GM19397 (cell line): ENCODE results near the gene CAMSAP3.

Source experiments
- ATAC-seq: cut with Tn5 transposase; IDR thresholded peaks from one replicate; pipeline ENCODE4 v1.9.1; 2021; ENCODE audit warnings: mild to moderate bottlenecking, moderate library complexity; ENCODE audit not compliant: unreplicated experiment

CAMSAP3 gene

GRCh38 chr19:7612282-7613274, 16.9 kb downstream of the CAMSAP3 start:
- ATAC-seq, result no peak

GRCh38 chr19:7614859-7615741, 19.4 kb downstream of the CAMSAP3 start:
- ATAC-seq, result no peak

- no peak for ATAC-seq
Observed at GRCh38 chr19:7617172-7617571, 21.5 kb downstream of the CAMSAP3 start.

GRCh38 chr19:7617735-7618134, 22.1 kb downstream of the CAMSAP3 start:
- ATAC-seq, result no peak

- ATAC-seq, result no peak
Observed at GRCh38 chr19:7618348-7618747, 22.7 kb downstream of the CAMSAP3 start.

GRCh38 chr19:7618771-7619510, 23.3 kb downstream of the CAMSAP3 start:
- no peak for ATAC-seq

- no peak for ATAC-seq
Observed at GRCh38 chr19:7619671-7620441, 24.2 kb downstream of the CAMSAP3 start.

GRCh38 chr19:7620442-7621412, 25.1 kb downstream of the CAMSAP3 start:
- ATAC-seq, result no peak

GRCh38 chr19:7622933-7623685, 27.4 kb downstream of the CAMSAP3 start:
- ATAC-seq, result no peak

- no peak for ATAC-seq
Observed at GRCh38 chr19:7623725-7624603, 28.3 kb downstream of the CAMSAP3 start.

- ATAC-seq, result no peak
Observed at GRCh38 chr19:7624810-7625209, 29.1 kb downstream of the CAMSAP3 start.

GRCh38 chr19:7625763-7626372, 30.2 kb downstream of the CAMSAP3 start:
- ATAC-seq, result no peak

GRCh38 chr19:7627166-7627565, 31.5 kb downstream of the CAMSAP3 start:
- no peak for ATAC-seq

- ATAC-seq, result no peak
Observed at GRCh38 chr19:7628589-7629311, 33.1 kb downstream of the CAMSAP3 start.

GRCh38 chr19:7629347-7630054, 33.8 kb downstream of the CAMSAP3 start, which contains the start of the genes PET100 and XAB2:
Gene PET100 (plus strand): TSS chr19:7629793. CDS start chr19:7629834, 41 bp downstream.
Gene XAB2 (minus strand): TSS chr19:7629545. CDS start chr19:7629527, 18 bp downstream.
- ATAC-seq, result peak; percentile 90
